ENCODE results near the gene CDC42BPA. TPM values are rescaled to one million over a fixed set of nuclear protein-coding genes. Genes with fewer than 3 reads are reported as not detected.
"Not testable (repeated sequence)": the region's sequence is repeated elsewhere in the genome, so short reads cannot be mapped to it uniquely, and the experiment has no call there.

Gene CDC42BPA
- total RNA-seq, 2 donors from 2014 or later, result 1.2 to 2.5 TPM

GRCh38 chr1:227352164-227352563, 33.9 kb upstream of the CDC42BPA start:
- not testable (repeated sequence) for DNase-seq; H3K36me3 Mint-ChIP-seq (ENCODE audit: low read depth); H3K9me3 ChIP-seq (ENCODE audit: control insufficient read depth, low read length, poor library complexity, severe bottlenecking); ATAC-seq; H3K27ac Mint-ChIP-seq; H3K4me3 Mint-ChIP-seq; H3K4me1 Mint-ChIP-seq
- peaks cover 35% of the 10 kb centered on the region for H3K27me3 Mint-ChIP-seq

- peaks cover 33% of the 10 kb centered on the region for H3K27me3 Mint-ChIP-seq
- H3K9me3 ChIP-seq (ENCODE audit: control insufficient read depth, low read length, poor library complexity, severe bottlenecking), result no peaks in the 10 kb centered on the region
- H3K27ac Mint-ChIP-seq, result no peak overlapping the region
- H3K4me3 Mint-ChIP-seq, result no peak overlapping the region
- no peaks in the 10 kb centered on the region for H3K36me3 Mint-ChIP-seq (ENCODE audit: low read depth)
- ATAC-seq (no peak), DNase-seq (no peak)
- no peaks in the 10 kb centered on the region for H3K4me1 Mint-ChIP-seq
Measured at GRCh38 chr1:227351443-227351842, 33.2 kb upstream of the CDC42BPA start.

DNA sequence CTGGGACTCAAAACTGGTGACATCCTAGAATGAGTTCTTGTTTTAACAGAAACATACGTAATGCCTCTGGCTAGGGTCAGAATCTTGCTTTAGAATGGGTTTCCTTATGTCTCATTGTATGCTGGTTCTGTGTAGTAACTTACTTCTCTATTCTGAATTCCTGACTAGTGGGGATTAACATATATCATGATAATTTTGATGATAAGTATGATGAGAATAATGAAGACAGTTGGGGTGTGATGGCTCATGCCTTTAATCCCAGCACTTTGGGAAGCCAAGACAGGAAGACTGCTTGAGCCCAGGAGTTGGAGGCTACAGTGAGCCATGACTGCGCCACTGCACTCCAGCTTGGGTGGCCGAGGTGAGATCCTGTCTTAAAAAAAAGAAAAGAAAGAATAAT, 31.7 kb upstream of the CDC42BPA start:
- ATAC-seq (no peak), DNase-seq (no peak)
- Mint-ChIP-seq H3K4me1 (no peaks in the 10 kb centered on the region), H3K27me3 (peaks cover 24% of the 10 kb centered on the region), H3K36me3 (ENCODE audit: low read depth) (no peaks in the 10 kb centered on the region), H3K27ac (no peak overlapping the region), H3K4me3 (no peak overlapping the region)
- H3K9me3 ChIP-seq (ENCODE audit: control insufficient read depth, low read length, poor library complexity, severe bottlenecking), result no peaks in the 10 kb centered on the region

- H3K9me3 ChIP-seq (ENCODE audit: control insufficient read depth, low read length, poor library complexity, severe bottlenecking), result no peaks in the 10 kb centered on the region
- H3K36me3 Mint-ChIP-seq (ENCODE audit: low read depth), result no peaks in the 10 kb centered on the region
- no peaks in the 10 kb centered on the region for H3K4me1 Mint-ChIP-seq
- H3K27me3 Mint-ChIP-seq, result peaks cover 4% of the 10 kb centered on the region
- no peak for DNase-seq
- ATAC-seq, result no peak
- H3K4me3 Mint-ChIP-seq, result no peak overlapping the region
- no peak overlapping the region for H3K27ac Mint-ChIP-seq
Measured at GRCh38 chr1:227343727-227344551, 25.6 kb upstream of the CDC42BPA start.

DNA sequence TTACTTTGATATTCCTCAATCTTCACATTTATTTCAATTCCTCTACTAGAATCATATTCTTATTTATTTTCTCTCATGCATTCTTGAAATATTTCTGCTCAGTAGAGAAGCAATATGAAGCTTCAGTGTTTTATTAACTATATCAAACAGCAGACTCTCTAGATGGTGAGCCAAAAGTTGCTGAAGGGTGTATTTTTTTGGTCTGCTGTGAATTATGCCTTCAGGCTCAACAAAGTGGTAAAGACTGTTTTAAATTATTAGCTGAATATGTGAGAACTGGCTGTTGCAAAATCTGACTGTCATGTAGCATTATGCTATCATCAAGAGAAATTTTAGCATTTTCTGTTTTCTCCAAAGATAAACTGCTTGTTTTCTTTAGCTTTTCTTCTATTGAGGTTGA, 24.9 kb upstream of the CDC42BPA start:
- ATAC-seq (no peak), DNase-seq (no peak)
- H3K27me3 Mint-ChIP-seq, result peaks cover 4% of the 10 kb centered on the region
- H3K9me3 ChIP-seq (ENCODE audit: control insufficient read depth, low read length, poor library complexity, severe bottlenecking), result no peaks in the 10 kb centered on the region
- H3K4me3 Mint-ChIP-seq, result no peak overlapping the region
- no peak overlapping the region for H3K27ac Mint-ChIP-seq
- H3K36me3 Mint-ChIP-seq (ENCODE audit: low read depth), result no peaks in the 10 kb centered on the region
- no peaks in the 10 kb centered on the region for H3K4me1 Mint-ChIP-seq

DNA sequence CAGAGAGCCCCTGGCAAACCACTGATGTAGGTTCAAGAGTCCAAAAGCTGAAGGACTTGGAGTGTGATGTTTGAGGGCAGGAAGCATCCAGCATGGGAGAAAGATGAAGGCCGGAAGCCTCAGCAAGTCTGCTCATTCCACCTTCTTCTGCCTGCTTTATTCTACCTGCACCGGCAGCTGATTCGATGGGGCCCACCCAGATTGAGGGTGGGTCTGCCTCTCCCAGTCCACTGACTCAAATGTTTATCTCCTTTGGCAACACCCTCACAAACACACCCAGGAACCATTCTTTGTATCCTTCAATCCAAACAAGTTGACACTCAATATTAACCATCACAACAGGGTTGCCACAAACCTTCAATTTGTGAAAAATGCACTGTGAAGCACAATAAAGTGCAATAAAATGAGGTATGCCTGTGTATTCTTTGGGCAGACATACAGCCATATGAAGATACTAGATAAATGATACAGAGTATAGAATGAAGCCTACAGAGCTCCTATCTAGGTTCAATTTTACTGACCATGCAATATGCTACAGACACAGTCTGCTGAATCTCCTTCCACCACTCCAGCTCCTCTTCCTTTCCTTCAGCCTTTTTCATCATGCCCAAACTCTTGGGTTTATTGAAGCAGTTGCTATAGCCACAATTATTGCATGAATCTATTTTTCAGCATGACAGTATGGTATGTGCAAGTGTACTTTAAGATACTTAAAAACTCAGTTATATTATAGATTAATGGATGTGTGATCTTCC, 24.0 kb upstream of the CDC42BPA start:
- H3K4me1 Mint-ChIP-seq, result no peaks in the 10 kb centered on the region
- H3K27ac Mint-ChIP-seq, result no peak overlapping the region
- no peaks in the 10 kb centered on the region for H3K36me3 Mint-ChIP-seq (ENCODE audit: low read depth)
- no peak overlapping the region for H3K4me3 Mint-ChIP-seq
- peaks cover 4% of the 10 kb centered on the region for H3K27me3 Mint-ChIP-seq
- ATAC-seq, result no peak
- no peaks in the 10 kb centered on the region for H3K9me3 ChIP-seq (ENCODE audit: control insufficient read depth, low read length, poor library complexity, severe bottlenecking)
- DNase-seq, result no peak

GRCh38 chr1:227336136-227336535, 17.8 kb upstream of the CDC42BPA start:
- H3K36me3 Mint-ChIP-seq (ENCODE audit: low read depth); H3K9me3 ChIP-seq (ENCODE audit: control insufficient read depth, low read length, poor library complexity, severe bottlenecking); H3K4me1 Mint-ChIP-seq; H3K4me3 Mint-ChIP-seq; ATAC-seq; H3K27ac Mint-ChIP-seq; DNase-seq: not testable (repeated sequence)
- peaks cover 10% of the 10 kb centered on the region for H3K27me3 Mint-ChIP-seq

- ATAC-seq (no peak), DNase-seq (no peak)
- Mint-ChIP-seq H3K36me3 (ENCODE audit: low read depth) (no peaks in the 10 kb centered on the region), H3K27ac (no peak overlapping the region), H3K4me3 (no peak overlapping the region), H3K4me1 (no peaks in the 10 kb centered on the region), H3K27me3 (peaks cover 10% of the 10 kb centered on the region)
- no peaks in the 10 kb centered on the region for H3K9me3 ChIP-seq (ENCODE audit: control insufficient read depth, low read length, poor library complexity, severe bottlenecking)
Measured at GRCh38 chr1:227335242-227336020, 17.1 kb upstream of the CDC42BPA start.

- DNase-seq, result no peak
- no peak overlapping the region for H3K4me3 Mint-ChIP-seq
Measured at GRCh38 chr1:227333423-227333822, 15.1 kb upstream of the CDC42BPA start.

DNA sequence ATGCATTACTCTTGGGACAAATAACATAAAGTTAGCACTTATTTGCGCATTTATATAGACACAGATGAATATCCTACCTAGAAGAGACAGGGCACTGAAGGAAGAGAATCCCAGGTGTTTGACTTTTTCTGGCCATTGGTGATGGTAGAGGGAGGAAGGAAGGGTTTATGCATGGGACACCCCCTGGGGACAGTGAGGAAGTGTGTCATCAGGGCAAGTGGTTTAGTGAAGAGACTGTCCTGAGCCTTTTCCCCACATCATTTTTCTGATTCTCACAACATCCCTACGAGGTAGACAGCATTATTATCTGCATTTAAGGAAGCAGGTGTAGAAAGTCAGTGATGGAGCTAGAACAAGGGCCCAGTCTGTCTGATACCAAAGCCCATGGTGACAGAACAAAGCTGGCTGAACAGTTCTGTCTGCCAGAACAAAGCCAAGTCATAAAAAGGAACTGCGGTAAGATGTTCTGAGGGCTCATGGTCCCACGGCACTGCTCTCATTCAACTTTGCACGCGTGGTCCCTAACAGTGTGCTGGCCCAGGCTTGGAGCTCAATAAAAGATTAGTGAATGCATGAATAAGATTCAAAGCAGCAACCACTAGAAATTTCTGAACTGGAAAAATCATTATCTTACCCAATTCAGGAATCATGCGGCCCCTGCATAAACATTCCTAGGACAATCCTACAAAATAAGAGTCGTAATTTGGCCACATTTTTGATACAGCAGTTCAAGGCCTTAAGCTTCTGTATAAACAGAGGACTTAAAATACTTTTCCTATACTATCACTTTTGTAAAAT, 12.2 kb upstream of the CDC42BPA start:
- DNase-seq (no peak), ATAC-seq (no peak)
- Mint-ChIP-seq H3K4me1 (peaks cover 3% of the 10 kb centered on the region), H3K27me3 (peaks cover 26% of the 10 kb centered on the region), H3K36me3 (ENCODE audit: low read depth) (no peaks in the 10 kb centered on the region), H3K4me3 (no peak overlapping the region), H3K27ac (no peak overlapping the region)
- H3K9me3 ChIP-seq (ENCODE audit: control insufficient read depth, low read length, poor library complexity, severe bottlenecking), result no peaks in the 10 kb centered on the region

More at GRCh38 chr1:227333423-227333822, 15.1 kb upstream of the CDC42BPA start:
- H3K27me3 Mint-ChIP-seq, result peaks cover 25% of the 10 kb centered on the region
- ATAC-seq, result no peak
- H3K4me1 Mint-ChIP-seq, result no peaks in the 10 kb centered on the region
- no peak overlapping the region for H3K27ac Mint-ChIP-seq
- no peaks in the 10 kb centered on the region for H3K9me3 ChIP-seq (ENCODE audit: control insufficient read depth, low read length, poor library complexity, severe bottlenecking)
- H3K36me3 Mint-ChIP-seq (ENCODE audit: low read depth), result no peaks in the 10 kb centered on the region

GRCh38 chr1:227328405-227329019, 10.2 kb upstream of the CDC42BPA start:
- ATAC-seq (no peak), DNase-seq (no peak)
- H3K9me3 ChIP-seq (ENCODE audit: control insufficient read depth, low read length, poor library complexity, severe bottlenecking), result peaks cover 1% of the 10 kb centered on the region
- Mint-ChIP-seq H3K4me1 (peaks cover 3% of the 10 kb centered on the region), H3K27me3 (peaks cover 31% of the 10 kb centered on the region), H3K36me3 (ENCODE audit: low read depth) (no peaks in the 10 kb centered on the region), H3K27ac (no peak overlapping the region), H3K4me3 (no peak overlapping the region)

DNA sequence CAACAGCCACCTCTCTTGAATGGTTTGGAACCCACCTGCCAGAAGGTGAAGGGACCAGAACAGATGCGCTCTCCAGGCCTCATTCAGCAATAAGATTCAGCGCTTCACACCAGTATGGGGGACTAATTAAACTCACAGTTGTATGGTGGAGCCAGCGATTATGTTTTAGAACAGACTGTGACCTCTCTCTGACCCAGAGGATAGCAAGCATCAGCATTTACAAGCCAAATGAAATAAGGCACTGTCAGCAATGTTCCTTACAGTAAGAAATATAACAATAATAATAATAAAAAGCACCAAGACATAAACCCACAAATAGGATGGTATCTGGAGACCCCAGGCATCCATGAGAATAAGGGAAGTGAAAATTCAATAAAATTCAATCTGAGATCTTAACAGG, 6.9 kb upstream of the CDC42BPA start:
- Mint-ChIP-seq H3K36me3 (ENCODE audit: low read depth) (no peaks in the 10 kb centered on the region), H3K27ac (no peak overlapping the region), H3K27me3 (peaks cover 42% of the 10 kb centered on the region), H3K4me3 (no peak overlapping the region), H3K4me1 (peaks cover 3% of the 10 kb centered on the region)
- H3K9me3 ChIP-seq (ENCODE audit: control insufficient read depth, low read length, poor library complexity, severe bottlenecking), result peaks cover 6% of the 10 kb centered on the region
- ATAC-seq, result no peak
- DNase-seq, result no peak

Measured in T-helper 17 cell (primary cell).